Measurements from ENCODE around the gene RER1.

- no peak for TF ChIP-seq POLR2A (IDR thresholded peaks at IDR 0.05)
- TF ChIP-seq EP300 (IDR thresholded peaks at IDR 0.05), result no peak
These were observed 3.6 kb downstream of the RER1 start for GRCh38 chr1:2395245-2395644.
